Measurements from ENCODE around the gene GJA5. TPM values are rescaled to one million over a fixed set of nuclear protein-coding genes. Genes with fewer than 3 reads are reported as not detected.

The GJA5 gene
- total RNA-seq, 6 experiments from 2014 or later = 17.6 to 25.7 (median 20.2) TPM

DNA sequence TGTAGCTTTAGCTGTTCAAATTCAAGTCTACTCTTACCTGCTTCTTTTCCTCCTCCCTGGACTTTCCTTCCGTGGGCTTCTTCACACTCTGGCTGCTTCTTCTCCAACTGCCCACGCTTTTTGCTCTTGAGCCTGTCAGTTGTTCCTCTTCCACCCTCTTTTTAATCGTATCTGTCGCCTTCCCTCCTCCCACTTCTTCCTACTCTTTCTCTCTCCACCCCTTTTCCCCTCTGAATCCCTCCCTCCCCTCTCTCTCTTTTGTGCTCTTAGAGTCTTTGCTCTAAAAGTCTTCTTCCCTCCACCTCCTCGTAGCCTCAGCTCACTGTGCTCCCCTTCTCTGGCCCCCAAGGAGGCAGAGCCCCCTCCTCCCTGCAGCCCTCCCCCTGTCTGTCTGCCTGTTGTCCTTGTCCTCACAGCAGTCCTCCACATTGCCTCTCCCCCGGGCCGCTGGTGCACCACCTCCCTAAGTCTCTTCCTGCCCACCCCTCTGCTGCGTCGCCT, 12.9 kb upstream of the GJA5 start:
- Mint-ChIP-seq H3K4me3 (peak overlapping the region; percentile 57), H3K27me3 (ENCODE audit: insufficient read depth) (peaks cover 21% of the 10 kb centered on the region; the same call in 1 of the 2 replicates), H3K36me3 (ENCODE audit: low read depth) (no peaks in the 10 kb centered on the region), H3K9me3 (no peaks in the 10 kb centered on the region), H3K4me1 (ENCODE audit: low read depth) (peaks cover 39% of the 10 kb centered on the region), H3K27ac (no peak overlapping the region)
- DNase-seq = no peak
- TF ChIP-seq, protein P1, sequence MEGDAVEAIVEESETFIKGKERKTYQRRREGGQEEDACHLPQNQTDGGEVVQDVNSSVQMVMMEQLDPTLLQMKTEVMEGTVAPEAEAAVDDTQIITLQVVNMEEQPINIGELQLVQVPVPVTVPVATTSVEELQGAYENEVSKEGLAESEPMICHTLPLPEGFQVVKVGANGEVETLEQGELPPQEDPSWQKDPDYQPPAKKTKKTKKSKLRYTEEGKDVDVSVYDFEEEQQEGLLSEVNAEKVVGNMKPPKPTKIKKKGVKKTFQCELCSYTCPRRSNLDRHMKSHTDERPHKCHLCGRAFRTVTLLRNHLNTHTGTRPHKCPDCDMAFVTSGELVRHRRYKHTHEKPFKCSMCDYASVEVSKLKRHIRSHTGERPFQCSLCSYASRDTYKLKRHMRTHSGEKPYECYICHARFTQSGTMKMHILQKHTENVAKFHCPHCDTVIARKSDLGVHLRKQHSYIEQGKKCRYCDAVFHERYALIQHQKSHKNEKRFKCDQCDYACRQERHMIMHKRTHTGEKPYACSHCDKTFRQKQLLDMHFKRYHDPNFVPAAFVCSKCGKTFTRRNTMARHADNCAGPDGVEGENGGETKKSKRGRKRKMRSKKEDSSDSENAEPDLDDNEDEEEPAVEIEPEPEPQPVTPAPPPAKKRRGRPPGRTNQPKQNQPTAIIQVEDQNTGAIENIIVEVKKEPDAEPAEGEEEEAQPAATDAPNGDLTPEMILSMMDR (IDR thresholded peaks at IDR 0.05) = no peak

- Mint-ChIP-seq H3K36me3 (ENCODE audit: low read depth) (no peaks in the 10 kb centered on the region), H3K9me3 (no peaks in the 10 kb centered on the region), H3K27ac (no peak overlapping the region), H3K27me3 (ENCODE audit: insufficient read depth) (peaks cover 18% of the 10 kb centered on the region; the same call in 1 of the 2 replicates), H3K4me1 (ENCODE audit: low read depth) (peaks cover 39% of the 10 kb centered on the region), H3K4me3 (peak overlapping the region; percentile 57)
- peak; percentile 3 for DNase-seq
- TF ChIP-seq, protein P1 (IDR thresholded peaks at IDR 0.05) = no peak
These were observed 12.2 kb upstream of the GJA5 start for GRCh38 chr1:147772570-147772969.

- Mint-ChIP-seq H3K27ac (peak overlapping the region; percentile 72; the same call in 1 of the 2 replicates), H3K4me1 (ENCODE audit: low read depth) (peaks cover 45% of the 10 kb centered on the region), H3K4me3 (peak overlapping the region; percentile 74), H3K9me3 (no peaks in the 10 kb centered on the region), H3K36me3 (ENCODE audit: low read depth) (no peaks in the 10 kb centered on the region), H3K27me3 (ENCODE audit: insufficient read depth) (peaks cover 16% of the 10 kb centered on the region; the same call in 1 of the 2 replicates)
- TF ChIP-seq, protein P1 (IDR thresholded peaks at IDR 0.05) = no peak
- peak; percentile 64 for DNase-seq
These were observed 11.1 kb upstream of the GJA5 start for GRCh38 chr1:147771226-147772125.

- Mint-ChIP-seq H3K27me3 (ENCODE audit: insufficient read depth) (peaks cover 8% of the 10 kb centered on the region; the same call in 1 of the 2 replicates), H3K36me3 (ENCODE audit: low read depth) (no peaks in the 10 kb centered on the region), H3K27ac (no peak overlapping the region), H3K9me3 (no peaks in the 10 kb centered on the region), H3K4me3 (no peak overlapping the region), H3K4me1 (ENCODE audit: low read depth) (peaks cover 58% of the 10 kb centered on the region)
- TF ChIP-seq, protein P1 (IDR thresholded peaks at IDR 0.05) = no peak
- no peak for DNase-seq
These were observed 8.7 kb upstream of the GJA5 start for GRCh38 chr1:147769106-147769505.

DNA sequence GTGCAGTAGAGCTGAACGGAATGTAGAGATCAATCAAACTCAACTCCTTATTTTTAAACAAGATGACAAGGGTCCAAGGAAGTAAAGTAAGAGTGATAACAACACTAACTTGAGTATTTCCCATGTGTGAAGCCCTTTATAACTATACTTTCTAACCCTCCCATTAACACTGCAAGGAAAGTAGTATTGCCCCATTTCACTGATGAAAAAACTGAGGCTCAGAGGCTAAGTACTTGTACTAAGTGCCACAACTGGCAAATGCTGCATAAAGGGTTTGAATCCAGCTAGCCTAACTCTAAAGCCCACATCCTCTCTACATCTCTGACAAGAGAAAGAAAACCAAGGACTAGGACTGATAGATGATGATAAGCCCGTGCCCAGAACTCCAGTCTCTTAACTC, 8.2 kb upstream of the GJA5 start:
- Mint-ChIP-seq H3K9me3 (no peaks in the 10 kb centered on the region), H3K4me1 (ENCODE audit: low read depth) (peaks cover 58% of the 10 kb centered on the region), H3K36me3 (ENCODE audit: low read depth) (no peaks in the 10 kb centered on the region), H3K27me3 (ENCODE audit: insufficient read depth) (peaks cover 5% of the 10 kb centered on the region; the same call in 1 of the 2 replicates), H3K27ac (no peak overlapping the region), H3K4me3 (no peak overlapping the region)
- no peak for DNase-seq
- TF ChIP-seq, protein P1 (IDR thresholded peaks at IDR 0.05) = no peak
